ENCODE data around the gene AHCY.
"Not testable (repeated sequence)": the region's sequence is repeated elsewhere in the genome, so short reads cannot be mapped to it uniquely, and the experiment has no call there.

The AHCY gene

DNA sequence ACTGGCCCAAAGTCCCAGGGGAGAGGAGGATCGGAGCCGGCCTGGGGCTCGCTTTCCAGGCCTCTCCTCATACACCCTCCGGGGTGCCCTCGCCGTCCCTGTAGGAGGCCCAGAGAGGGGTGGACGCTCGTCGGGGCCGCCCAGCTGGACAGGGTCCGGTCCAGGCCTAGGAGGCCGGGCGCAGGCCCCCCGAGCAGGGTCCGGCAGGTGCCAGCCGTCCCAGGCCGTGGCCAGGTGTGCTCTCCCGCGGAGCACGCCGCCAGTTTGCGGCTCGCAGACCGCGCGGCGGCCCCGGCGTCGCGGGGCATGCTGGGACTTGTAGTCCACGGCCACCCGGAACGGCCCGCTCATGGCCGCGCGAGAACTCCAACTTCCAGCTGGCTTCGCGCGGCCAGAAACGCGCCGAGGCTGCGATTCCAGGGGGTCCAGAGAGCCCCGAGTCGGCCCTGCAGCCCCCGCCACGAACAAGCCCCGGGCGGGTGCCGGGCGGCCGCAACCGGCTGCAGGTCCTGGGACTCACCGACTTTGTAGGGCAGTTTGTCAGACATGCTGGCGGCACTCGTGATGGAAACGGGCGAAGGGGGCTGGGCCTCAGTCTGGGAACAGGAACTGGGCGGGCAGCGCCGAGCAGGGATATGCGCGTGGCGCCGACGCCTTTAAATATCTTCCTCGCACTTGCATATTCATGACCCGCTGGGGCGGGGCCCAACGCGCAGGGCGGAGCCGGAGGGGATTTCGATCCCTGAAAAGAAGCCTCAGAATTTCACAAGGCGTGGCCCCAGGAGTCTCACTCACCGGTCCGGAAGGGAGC, at the start of gene AHCY:
AHCY (minus strand) TSS at position 633 of the 811 bp plus-strand sequence; CDS start at position 548, 85 bp downstream.
- DNase-seq (ENCODE audit: low read depth) = peak; percentile 88

DNA sequence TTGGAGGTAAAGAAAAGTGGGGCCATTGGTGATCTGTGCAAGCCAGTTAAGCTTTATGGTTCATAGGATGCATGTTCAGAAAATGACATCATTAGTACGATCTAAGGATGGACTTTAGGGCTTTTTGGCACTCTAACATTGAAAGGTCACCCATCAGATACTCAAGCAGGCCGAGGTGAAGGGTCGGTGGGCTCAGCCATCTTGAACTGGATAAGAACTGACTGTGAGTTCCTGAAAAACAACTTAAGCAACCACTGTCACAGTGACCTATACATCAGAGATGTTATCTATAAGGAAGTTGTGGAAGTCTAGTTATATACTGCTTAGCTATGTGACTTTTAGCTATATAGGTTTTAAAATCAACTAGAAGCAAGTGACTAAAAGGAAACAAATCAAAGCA, 46.9 kb upstream of the AHCY start:
- no peak for DNase-seq (ENCODE audit: low read depth)

DNA sequence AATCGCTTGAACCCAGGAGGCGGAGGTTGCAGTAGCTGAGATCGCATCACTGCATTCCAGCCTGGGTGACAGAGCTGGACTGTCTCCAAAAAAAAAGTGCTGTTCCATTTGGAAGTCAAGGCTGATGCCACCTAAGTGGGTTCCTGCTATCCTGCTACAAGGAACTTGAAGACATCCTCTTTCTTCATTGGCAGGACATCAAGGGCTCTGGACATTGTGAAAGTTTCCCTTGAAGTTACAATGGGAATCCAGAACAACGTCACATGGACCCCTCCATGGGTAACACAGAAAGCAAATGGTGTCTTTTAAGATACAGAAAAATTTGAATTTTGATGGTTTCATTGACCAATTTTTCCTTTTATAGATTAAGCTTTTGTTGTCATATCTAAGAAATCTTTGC, 44.4 kb upstream of the AHCY start:
- DNase-seq (ENCODE audit: low read depth) = no peak

DNA sequence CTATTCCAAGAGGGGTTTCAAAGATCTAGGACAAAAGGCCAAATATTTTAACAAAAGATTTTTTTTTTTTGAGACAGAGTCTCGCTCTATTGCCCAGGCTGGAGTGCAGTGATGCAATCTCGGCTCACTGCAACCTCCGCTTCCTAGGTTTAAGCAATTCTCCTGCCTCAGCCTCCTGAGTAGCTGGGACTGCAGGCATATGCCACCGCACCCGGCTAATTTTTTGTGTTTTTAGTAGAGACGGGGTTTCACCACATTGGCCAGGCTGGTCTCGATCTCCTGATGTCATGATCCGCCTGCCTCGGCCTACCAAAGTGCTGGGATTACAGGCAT, 43.3 kb upstream of the AHCY start:
- DNase-seq (ENCODE audit: low read depth) = not testable (repeated sequence)

DNA sequence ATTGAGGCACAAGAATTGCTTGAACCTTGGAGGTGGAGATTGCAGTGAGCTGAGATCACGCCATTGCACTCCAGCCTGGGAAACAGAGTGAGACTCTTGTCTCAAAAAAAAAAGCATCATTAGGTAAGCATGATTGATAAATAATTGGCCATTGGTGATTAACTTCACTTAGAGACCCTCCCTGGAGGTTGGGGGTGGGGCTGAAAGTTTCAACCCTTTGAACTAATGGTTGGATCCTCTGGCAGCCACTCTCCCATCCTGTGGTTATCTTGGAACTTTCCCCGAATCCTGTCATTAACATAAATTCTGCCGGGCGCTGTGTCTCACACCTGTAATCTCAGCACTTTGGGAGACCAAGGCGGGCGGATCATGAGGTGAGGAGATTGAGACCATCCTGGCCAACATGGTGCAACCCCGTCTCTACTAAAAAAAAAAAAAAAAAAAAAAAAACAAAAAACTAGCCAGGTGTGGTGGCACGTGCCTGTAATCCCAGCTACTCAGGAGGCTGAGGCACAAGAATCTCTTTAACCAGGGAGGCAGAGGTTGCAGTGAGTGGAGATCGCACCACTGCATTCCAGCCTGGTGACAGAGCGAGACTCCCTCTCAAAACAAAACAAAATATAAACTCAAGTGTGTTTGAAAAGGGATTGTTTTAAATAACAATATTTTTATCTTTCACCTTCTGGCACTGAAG, 42.8 kb upstream of the AHCY start:
- not testable (repeated sequence) for DNase-seq (ENCODE audit: low read depth)

DNA sequence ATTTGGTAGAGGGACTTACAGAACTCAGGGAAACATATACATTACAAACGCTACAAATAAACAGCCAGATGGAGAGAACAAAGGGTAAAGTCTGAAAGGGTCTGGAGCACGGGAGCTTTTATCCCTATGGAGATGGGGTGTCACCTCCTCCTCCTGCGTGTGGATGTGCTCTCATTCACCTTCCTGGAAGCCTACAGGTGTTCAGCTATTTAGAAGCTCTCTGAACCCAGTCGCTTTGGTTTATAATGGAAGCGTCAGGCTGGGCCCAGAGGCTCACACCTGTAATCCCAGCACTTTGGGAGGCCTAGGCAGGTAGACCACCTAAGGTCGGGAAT, 42.2 kb upstream of the AHCY start:
- no peak for DNase-seq (ENCODE audit: low read depth)

GRCh38 chr20:34344238-34344637, 41.1 kb upstream of the AHCY start:
- no peak for DNase-seq (ENCODE audit: low read depth)

GRCh38 chr20:34343458-34344211, 40.5 kb upstream of the AHCY start:
- DNase-seq (ENCODE audit: low read depth) = no peak

DNA sequence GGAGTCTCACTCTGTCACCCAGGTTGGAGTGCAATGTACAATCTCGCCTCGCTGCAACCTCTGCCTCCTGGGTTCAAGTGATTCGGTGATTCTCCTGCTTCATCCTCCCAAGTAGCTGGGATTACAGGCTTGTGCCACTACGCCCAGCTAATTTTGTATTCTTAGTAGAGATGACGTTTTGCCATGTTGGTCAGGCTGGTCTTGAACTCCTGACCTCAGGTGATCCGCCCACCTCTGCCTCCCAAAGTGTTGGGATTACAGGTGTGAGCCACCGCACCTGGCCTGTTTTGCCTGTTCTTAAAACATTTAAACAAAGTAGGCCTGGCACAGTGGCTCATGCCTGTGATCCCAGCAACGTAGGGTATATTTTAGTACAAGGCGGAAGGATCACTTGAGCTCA, 38.0 kb upstream of the AHCY start:
- DNase-seq (ENCODE audit: low read depth) = not testable (repeated sequence)

- not testable (repeated sequence) for DNase-seq (ENCODE audit: low read depth)
Measured at GRCh38 chr20:34340726-34341125, 37.6 kb upstream of the AHCY start.

GRCh38 chr20:34337982-34338726, 35.0 kb upstream of the AHCY start:
- no peak for DNase-seq (ENCODE audit: low read depth)

GRCh38 chr20:34337544-34337943, 34.4 kb upstream of the AHCY start:
- no peak for DNase-seq (ENCODE audit: low read depth)

DNA sequence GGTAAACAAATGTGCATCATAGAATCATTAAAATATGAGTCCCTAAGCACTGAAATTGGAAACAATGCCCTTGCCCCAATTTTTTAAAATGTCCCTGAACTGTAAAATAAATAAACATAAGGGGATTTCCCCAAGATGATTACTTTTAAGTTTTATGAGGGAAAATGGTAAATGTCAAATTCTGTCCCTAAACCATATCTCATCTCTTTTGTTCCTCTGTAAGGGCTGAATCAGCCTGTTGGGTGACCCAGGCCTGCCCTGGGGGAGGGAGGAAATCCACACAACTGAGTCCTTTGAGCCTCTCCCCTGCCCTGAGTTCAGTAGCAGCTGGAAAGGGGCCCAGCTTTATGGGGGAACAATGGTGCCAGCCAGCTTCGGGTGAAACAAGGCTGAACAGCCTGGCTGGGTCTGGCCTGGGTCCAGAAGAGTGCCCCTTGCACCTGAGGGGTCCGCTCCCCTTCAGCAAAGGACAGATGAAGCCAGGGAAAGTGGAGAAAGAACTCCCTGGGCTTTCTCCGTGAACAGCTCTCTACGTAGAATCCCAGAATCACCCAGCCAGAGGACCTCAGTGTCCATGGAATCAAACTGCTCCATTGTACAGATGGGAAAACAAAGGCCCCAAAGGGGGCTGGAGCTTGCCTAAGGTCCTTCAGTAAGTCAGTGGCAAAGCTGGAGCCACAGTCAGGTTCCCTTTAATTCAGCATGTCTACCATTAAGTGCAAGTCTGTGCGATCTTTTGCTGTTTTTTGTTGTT, 31.7 kb upstream of the AHCY start:
- DNase-seq (ENCODE audit: low read depth) = no peak

DNA sequence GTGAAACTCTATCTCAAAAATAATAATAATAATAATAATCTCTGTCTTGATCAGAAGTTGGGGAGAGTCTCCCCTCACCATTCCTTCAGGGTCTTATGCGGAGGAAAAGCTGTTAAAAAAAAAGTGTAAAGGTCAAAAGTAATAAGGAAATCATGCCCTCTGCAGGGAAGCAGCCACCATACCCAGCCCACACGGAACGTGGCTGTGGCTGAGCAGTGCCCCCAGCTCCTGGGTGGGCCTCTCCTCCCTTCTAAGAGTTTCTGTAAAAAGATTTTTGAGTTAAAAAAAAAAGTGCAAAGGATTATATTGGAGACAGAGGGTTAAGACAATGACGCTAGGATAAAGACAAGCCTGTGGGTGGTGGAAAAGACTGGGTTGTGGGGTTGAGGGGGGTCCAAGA, 30.6 kb upstream of the AHCY start:
- no peak for DNase-seq (ENCODE audit: low read depth)

GRCh38 chr20:34332262-34332920, 29.2 kb upstream of the AHCY start:
- no peak for DNase-seq (ENCODE audit: low read depth)

DNA sequence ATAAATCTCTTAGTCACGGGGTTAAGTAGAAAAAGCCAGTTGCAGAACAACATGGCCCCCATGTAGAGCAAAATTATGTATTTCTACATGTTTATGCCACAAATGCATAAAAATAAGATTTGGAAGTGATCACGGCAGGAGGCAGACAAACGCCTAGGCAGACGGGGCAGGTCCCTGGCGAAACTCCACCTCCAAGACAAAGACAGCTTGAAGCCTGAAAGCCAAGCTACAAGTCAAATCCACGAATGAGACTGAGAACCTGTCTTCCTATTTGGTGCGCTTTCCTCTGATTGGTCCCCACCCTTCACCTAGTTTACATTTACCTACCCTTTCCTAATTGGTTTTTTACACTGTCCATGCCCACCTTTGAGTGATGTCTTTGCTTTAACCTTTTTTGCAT, 28.7 kb upstream of the AHCY start:
- DNase-seq (ENCODE audit: low read depth) = no peak

DNA sequence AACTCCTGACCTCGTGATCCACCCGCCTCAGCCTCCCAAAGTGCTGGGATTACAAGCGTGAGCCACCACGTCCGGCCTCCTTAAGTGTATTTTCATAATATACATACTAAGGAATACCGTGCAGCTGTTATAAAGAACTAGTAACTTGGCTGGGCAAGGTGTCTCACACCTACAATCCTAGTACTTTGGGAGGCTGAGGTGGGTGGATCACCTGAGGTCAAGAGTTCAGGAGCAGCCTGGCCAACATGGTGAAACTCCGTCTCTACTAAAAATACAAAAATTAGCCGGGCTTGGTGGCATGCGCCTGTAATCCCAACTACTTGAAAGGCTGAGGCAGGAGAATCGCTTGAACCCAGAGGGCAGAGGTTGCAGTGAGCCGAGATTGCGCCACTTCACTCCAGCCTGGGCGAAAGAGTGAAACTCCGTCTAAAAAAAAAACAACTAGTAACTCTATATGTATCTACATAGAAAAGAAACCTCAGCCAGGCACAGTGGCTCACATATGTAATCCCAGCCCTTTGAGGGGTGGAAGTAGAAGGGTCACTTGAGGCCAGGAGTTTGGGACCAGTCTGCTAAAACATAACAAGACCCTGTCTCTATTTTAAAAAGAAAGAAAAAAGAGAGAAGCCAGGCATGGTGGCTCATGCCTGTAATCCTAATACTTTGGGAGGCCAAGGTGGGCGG, 27.8 kb upstream of the AHCY start:
- DNase-seq (ENCODE audit: low read depth) = not testable (repeated sequence)

DNA sequence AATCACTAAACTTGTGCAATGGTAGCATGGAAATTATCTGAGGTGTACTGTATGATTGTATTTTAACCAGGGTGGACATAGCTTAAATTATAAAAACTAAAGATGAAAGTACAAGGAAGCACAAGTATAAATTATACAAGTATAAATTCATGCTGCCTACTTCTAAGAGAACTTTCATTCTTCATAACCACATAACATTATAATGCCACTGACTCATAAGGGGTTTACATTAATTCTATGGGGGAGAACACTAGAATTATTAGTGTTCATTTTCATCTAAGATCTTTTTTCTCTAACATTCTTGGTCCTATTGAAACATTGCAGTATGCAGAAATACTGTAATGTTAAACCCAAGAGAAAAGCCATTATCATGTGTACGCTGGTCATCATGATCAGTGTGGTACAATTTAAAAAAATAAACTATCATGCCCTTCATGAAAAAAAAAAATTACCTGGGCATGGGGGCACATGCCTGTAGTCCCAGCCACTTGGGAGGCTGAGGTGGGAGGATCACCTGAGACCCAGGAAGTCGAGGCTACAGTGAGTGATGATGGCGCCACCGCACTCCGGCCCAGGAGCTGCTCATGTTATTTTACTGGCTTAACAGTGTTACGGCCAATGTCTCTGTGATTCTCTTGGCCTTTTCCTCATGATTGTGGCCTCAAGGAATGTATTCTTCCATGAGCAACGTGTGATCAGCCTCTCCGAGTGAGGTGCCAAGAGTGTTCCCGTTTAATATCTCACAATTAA, 25.9 kb upstream of the AHCY start:
- DNase-seq (ENCODE audit: low read depth) = no peak

GRCh38 chr20:34328207-34328606, 25.1 kb upstream of the AHCY start:
- DNase-seq (ENCODE audit: low read depth) = not testable (repeated sequence)

DNA sequence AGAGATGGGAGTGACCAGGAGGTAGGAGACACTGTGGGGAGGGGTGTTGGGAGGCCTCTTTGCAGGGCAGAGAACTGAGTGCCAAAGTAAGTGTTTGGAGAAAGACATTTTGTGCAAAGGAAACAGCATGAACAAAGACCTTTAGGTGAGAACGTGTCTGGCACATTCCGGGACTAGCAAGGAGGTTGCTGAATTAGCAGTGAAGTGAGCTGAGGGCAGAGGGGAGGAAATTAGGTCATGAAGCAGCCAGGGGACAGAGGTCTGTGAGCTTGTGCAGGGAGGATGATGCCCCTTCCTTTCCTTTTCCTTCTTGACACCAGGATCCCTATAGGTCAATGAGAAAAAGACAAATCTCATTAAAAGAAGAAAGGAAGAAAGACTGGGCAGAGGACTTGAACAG, 21.4 kb upstream of the AHCY start:
- DNase-seq (ENCODE audit: low read depth) = no peak
